Fibroblast of the aortic adventitia (primary cell): ENCODE measurements around the gene PTPRU. TPM values are rescaled to one million over a fixed set of nuclear protein-coding genes. Genes with fewer than 3 reads are reported as not detected.

ENCODE experiments used
- DNase-seq: peaks from one replicate; pipeline ENCODE4 v3.0.0-alpha.2; 2010; ENCODE audit warnings: low read depth
- H3K4me3 ChIP-seq: 2 replicates; pipeline ENCODE4 v1.5.1; 2011; ENCODE audit warnings: low read depth, mild to moderate bottlenecking, control low read depth, low read length, moderate library complexity
- total RNA-seq: library from RNA; depleted of rRNA; stranded (reverse); fragments of >200 nt; gene quantifications from 2 replicates; pipeline ENCODE4 v1.2.3, GENCODE V29; 2012; ENCODE audit warnings: low replicate concordance
- TF ChIP-seq, protein P1 (sequence below): IDR thresholded peaks from 2 replicates; pipeline ENCODE4 v1.5.1; 2011; ENCODE audit warnings: mild to moderate bottlenecking, low read length, control low read depth, inconsistent platforms; ENCODE audit not compliant: insufficient read depth

The PTPRU gene
- total RNA-seq, 1 donor, result 25.8 TPM

DNA sequence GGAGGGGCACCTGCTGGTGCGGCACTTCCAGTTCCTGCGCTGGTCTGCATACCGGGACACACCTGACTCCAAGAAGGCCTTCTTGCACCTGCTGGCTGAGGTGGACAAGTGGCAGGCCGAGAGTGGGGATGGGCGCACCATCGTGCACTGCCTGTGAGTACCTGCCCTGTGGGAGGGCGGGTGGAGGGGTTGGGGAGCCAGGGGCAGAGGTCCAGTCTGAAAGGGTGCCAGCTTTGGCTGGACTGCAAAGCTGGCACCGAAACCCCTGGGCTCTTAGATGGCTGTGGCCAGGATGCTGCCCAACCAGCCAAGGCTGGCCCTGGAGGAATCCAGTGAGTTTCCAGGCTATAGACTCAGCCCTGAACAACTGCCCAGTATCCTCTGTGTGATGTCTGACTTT, 87.3 kb downstream of the PTPRU start:
- DNase-seq, result no peak
- H3K4me3 ChIP-seq, result no peak overlapping the region
- TF ChIP-seq, protein P1, sequence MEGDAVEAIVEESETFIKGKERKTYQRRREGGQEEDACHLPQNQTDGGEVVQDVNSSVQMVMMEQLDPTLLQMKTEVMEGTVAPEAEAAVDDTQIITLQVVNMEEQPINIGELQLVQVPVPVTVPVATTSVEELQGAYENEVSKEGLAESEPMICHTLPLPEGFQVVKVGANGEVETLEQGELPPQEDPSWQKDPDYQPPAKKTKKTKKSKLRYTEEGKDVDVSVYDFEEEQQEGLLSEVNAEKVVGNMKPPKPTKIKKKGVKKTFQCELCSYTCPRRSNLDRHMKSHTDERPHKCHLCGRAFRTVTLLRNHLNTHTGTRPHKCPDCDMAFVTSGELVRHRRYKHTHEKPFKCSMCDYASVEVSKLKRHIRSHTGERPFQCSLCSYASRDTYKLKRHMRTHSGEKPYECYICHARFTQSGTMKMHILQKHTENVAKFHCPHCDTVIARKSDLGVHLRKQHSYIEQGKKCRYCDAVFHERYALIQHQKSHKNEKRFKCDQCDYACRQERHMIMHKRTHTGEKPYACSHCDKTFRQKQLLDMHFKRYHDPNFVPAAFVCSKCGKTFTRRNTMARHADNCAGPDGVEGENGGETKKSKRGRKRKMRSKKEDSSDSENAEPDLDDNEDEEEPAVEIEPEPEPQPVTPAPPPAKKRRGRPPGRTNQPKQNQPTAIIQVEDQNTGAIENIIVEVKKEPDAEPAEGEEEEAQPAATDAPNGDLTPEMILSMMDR, result no peak

DNA sequence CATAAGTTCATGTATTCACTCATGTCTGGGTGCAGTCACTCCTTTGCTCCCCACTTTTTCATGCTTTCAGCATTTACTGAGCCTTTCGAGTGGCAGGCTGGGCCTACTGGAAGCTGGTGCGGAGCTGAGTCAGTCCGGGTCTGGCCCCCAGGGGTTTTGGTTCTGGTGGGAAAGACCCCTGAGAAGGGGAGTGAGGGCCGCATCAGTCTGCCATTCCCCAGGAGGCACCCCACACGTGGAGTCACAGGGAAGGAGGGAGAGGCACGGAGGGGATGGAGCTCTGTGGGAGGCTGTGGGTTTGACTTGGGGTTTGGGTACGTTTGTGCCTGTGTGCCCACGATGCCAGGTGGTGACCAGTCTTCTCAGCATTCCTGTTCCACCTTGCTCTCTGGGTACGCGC, 87.9 kb downstream of the PTPRU start:
- DNase-seq, result no peak
- TF ChIP-seq, protein P1, result no peak
- no peak overlapping the region for H3K4me3 ChIP-seq

DNA sequence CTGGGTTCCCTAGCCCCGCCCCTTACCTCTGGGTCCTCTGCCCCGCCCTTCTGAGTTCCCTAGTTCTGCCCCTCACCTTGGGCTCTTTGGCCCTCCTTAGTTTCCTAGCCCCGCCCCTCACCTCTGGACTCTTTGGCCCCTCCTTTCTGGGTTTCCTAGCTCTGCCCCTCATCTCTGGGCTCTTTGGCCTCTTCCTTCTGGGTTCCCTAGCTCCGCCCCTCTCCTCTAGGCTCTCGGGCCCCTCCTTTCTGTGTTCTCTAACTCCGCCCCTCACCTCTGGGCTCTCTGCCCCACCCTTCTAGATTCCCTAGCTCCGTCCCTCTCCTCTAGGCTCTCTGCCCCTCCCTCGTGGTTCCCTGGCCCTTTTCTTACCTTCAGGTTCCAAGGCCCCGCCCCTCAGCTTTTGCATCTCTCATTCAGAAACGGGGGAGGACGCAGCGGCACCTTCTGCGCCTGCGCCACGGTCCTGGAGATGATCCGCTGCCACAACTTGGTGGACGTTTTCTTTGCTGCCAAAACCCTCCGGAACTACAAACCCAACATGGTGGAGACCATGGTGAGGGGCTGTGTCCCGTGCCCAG, 88.5 kb downstream of the PTPRU start:
- no peak overlapping the region for H3K4me3 ChIP-seq
- TF ChIP-seq, protein P1, result no peak
- no peak for DNase-seq

DNA sequence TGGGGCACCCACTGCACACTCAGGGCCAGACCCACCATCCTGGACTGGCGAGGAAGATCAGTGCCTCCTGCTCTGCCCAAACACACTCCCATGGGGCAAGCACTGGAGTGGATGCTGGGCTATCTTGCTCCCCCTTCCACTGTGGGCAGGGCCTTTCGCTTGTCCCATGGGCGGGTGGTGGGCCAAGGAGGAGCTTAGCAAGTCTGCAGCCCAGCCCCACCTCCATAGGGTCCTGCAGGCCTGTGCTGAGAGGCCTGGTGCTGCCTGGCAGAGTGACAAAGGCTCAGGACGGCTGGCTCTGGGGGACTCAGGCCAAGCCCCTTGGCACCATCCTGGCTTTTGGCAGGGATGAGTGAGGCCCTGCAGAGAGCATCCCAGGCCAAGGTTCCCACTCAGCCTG, 89.4 kb downstream of the PTPRU start:
- no peak overlapping the region for H3K4me3 ChIP-seq
- no peak for DNase-seq
- TF ChIP-seq, protein P1, result no peak

DNA sequence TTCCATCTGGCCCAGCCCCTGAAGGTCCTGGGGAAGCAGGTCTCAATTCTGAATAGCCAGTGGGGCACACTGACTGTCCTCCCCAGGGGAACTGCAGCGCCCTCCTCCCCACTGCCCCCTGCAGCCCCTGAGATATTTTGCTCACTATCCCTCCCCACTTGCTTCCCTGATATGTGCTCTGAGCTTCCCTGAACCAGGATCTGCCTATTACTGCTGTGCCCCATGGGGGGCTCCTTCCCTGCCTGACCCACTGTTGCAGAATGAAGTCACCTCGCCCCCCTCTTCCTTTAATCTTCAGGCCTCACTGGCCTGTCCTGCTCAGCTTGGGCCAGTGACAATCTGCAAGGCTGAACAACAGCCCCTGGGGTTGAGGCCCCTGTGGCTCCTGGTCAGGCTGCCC, 89.8 kb downstream of the PTPRU start:
- TF ChIP-seq, protein P1, result no peak
- no peak for DNase-seq
- H3K4me3 ChIP-seq, result no peak overlapping the region

DNA sequence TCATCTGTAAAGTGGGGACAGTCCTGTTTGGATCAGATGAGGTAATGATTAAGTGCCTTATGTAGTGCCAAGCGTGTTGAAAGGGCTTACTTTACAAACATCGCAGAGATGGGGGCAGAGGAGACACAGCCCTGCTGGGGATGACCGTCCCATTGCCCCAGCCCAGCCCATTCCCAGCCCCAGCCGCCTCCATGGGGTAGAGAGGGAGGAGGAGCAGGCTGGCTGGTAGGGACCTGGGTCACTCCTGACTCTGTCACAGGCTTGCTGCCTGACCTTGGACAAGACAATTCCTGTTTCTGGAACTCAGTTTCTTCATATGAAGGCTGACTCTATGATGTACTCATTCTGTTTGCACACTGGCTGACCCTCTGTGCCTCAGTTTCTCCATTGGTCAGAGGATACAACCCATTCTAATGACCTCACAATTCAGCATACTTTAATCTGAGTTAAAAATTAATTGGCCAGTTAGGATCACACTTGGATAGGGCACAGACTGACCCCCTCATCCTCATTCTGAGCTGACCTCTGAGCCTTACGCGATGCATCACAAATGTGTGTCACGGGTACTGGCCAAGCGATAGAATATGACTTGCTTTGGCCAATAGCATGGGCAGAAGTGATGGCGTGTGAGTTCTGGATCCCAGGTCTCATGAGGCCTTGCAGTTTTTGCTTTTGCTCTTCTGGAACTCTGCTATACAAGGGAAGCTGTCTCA, 91.1 kb downstream of the PTPRU start:
- TF ChIP-seq, protein P1, result no peak
- H3K4me3 ChIP-seq, result no peak overlapping the region
- no peak for DNase-seq
